HCT116 (cell line): ENCODE measurements around the gene BRAP. TPM values are rescaled to one million over a fixed set of nuclear protein-coding genes. Genes with fewer than 3 reads are reported as not detected.
"Not testable (repeated sequence)": the region's sequence is repeated elsewhere in the genome, so short reads cannot be mapped to it uniquely, and the experiment has no call there.

Source experiments
- ATAC-seq: fragments of 200-7000 bp; cut with Tn5 transposase; 2 replicates; pipeline ENCODE4 v1.9.1; 2020; ENCODE audit warnings: mild to moderate bottlenecking, moderate library complexity
- BruUV-seq: library from RNA; stranded (reverse); fragments of 400-500 nt; replicated peaks from 2 replicates; lab custom pipeline; 2021; lab: Mats Ljungman, UMichigan
- CTCF ChIA-PET: fragments of 300-600 bp; sonication (Branson Sonifier 250); formaldehyde crosslinking; loops from one replicate; lab custom pipeline; 2021; ENCODE audit warnings: antibody characterized with exemption; lab: Charles Lee
- POLR2A ChIA-PET: fragments of 300-600, 350-600 bp; sonication (Branson Sonifier 250); formaldehyde crosslinking; loops from one replicate; lab custom pipeline; 2021; ENCODE audit warnings: antibody characterized with exemption; lab: Charles Lee
- RAD21 ChIA-PET, 2 experiments: fragments of 300-600 bp; sonication (Branson Sonifier 250); formaldehyde crosslinking; loops; one replicate each; lab custom pipeline; 2023; ENCODE audit warnings: low total read pairs in 2 of 2; ENCODE audit not compliant: uncharacterized antibody in 2 of 2, unreplicated experiment in 2 of 2, low non-redundant PET in 1 of 2; lab: Charles Lee
- DNase-seq: peaks from one replicate; pipeline ENCODE4 v3.0.0-alpha.2; 2010; ENCODE audit warnings: low read depth, low spot score
- H2AFZ ChIP-seq: fragments of 200-600 bp; shearing (Covaris generic), sonication (generic); 2 replicates; pipeline ENCODE4 v1.6.1; 2017; ENCODE audit warnings: low read depth, mixed run types, mixed read lengths, antibody characterized with exemption, low read length; ENCODE audit not compliant: poor library complexity, severe bottlenecking
- H3K27ac ChIP-seq: 2 replicates; pipeline ENCODE4 v1.5.1; 2012; ENCODE audit warnings: low read depth, low read length
- H3K27me3 ChIP-seq: fragments of 200-600 bp; sonication (generic); 2 replicates; pipeline ENCODE4 v1.6.1; 2016; ENCODE audit warnings: mixed run types, low read length, mixed read lengths; ENCODE audit not compliant: insufficient read depth
- H3K36me3 ChIP-seq, 2 experiments: fragments of 200-500 bp in 1 of 2; fragments of 200-600 bp in 1 of 2; sonication (Bioruptor generic) in 1 of 2; sonication (generic) in 1 of 2; 2 replicates each; pipeline versions ENCODE4 v1.5.1 to v1.6.1; 2014 to 2016; ENCODE audit warnings: low read length in 2 of 2, inconsistent platforms in 1 of 2, mixed read lengths in 1 of 2, mixed run types in 1 of 2; ENCODE audit not compliant: insufficient read depth in 2 of 2, control insufficient read depth in 1 of 2
- H3K4me1 ChIP-seq, 2 experiments: fragments of 200-600 bp in 1 of 2; sonication (generic) in 1 of 2; 2 replicates each; pipeline versions ENCODE4 v1.5.1 to v1.6.1; 2012 to 2017; ENCODE audit warnings: low read length in 2 of 2, inconsistent platforms in 1 of 2, mild to moderate bottlenecking in 1 of 2, mixed read lengths in 1 of 2, mixed run types in 1 of 2, moderate library complexity in 1 of 2; ENCODE audit not compliant: insufficient read depth in 2 of 2, control insufficient read depth in 1 of 2
- H3K4me2 ChIP-seq: fragments of 200-600 bp; sonication (generic); 2 replicates; pipeline ENCODE4 v1.6.1; 2017; ENCODE audit warnings: mixed run types, low read length, mixed read lengths
- H3K4me3 ChIP-seq, 2 experiments: fragments of 200-600 bp in 1 of 2; sonication (generic) in 1 of 2; replicated peaks in 1 of 2; 2 replicates each; pipeline ENCODE4 v1.5.1; 2011 to 2016; ENCODE audit warnings: low read length in 2 of 2, control low read depth in 1 of 2, low read depth in 1 of 2, mild to moderate bottlenecking in 1 of 2, mixed read lengths in 1 of 2, mixed run types in 1 of 2
- H3K79me2 ChIP-seq: fragments of 200-600 bp; sonication (generic); 2 replicates; pipeline ENCODE4 v1.6.1; 2017; ENCODE audit warnings: mild to moderate bottlenecking, mixed run types, low read length, moderate library complexity, mixed read lengths; ENCODE audit not compliant: insufficient read depth
- H3K9ac ChIP-seq: fragments of 200-600 bp; sonication (generic); 2 replicates; pipeline ENCODE4 v1.6.1; 2016; ENCODE audit warnings: low read length, mixed read lengths
- H3K9me2 ChIP-seq: fragments of 200-600 bp; sonication (generic), shearing (Covaris generic); 2 replicates; pipeline ENCODE4 v1.6.1; 2017; ENCODE audit warnings: mixed run types, mild to moderate bottlenecking, moderate library complexity; ENCODE audit not compliant: insufficient read depth
- H3K9me3 ChIP-seq, 2 experiments: fragments of 200-500 bp in 1 of 2; fragments of 200-600 bp in 1 of 2; sonication (Bioruptor generic) in 1 of 2; sonication (generic) in 1 of 2; 2 replicates each; pipeline ENCODE4 v1.6.1; 2014 to 2017; ENCODE audit warnings: low read length in 2 of 2, mixed read lengths in 2 of 2, inconsistent platforms in 1 of 2, low read depth in 1 of 2, mild to moderate bottlenecking in 1 of 2, mixed run types in 1 of 2, moderate library complexity in 1 of 2; ENCODE audit not compliant: control insufficient read depth in 1 of 2, insufficient read depth in 1 of 2
- H4K20me1 ChIP-seq: fragments of 200-600 bp; sonication (generic), shearing (Covaris generic); 2 replicates; pipeline ENCODE4 v1.6.1; 2017; ENCODE audit warnings: mixed run types, mild to moderate bottlenecking, moderate library complexity; ENCODE audit not compliant: insufficient read depth
- EZH2 ChIP-seq: fragments of 200-600 bp; sonication (generic); IDR thresholded peaks from 2 replicates; pipeline ENCODE4 v1.6.1; 2017; ENCODE audit warnings: antibody characterized with exemption, mixed run types
- EZH2phosphoT487 ChIP-seq: fragments of 200-600 bp; IDR thresholded peaks from 2 replicates; pipeline ENCODE4 v1.6.1; 2018; ENCODE audit warnings: antibody characterized with exemption, borderline replicate concordance
- FOSL1 ChIP-seq: IDR thresholded peaks from 2 replicates; pipeline ENCODE4 v1.6.1; 2012; ENCODE audit warnings: low read depth
- JUND ChIP-seq: IDR thresholded peaks from 2 replicates; pipeline ENCODE4 v1.6.1; 2012
- POLR2A ChIP-seq: IDR thresholded peaks from 2 replicates; pipeline ENCODE4 v1.7.0; 2011; ENCODE audit warnings: borderline replicate concordance; ENCODE audit not compliant: insufficient read depth, insufficient read length; ENCODE audit errors: extremely low read depth
- POLR2AphosphoS5 ChIP-seq: IDR thresholded peaks from 2 replicates; pipeline ENCODE4 v1.6.1; 2011; ENCODE audit warnings: mild to moderate bottlenecking, low read depth, low read length, moderate library complexity
- RAD21 ChIP-seq: IDR thresholded peaks from 2 replicates; pipeline ENCODE4 v1.6.1; 2012; ENCODE audit warnings: low read depth, mild to moderate bottlenecking
- REST ChIP-seq: IDR thresholded peaks from 2 replicates; pipeline ENCODE4 v1.6.1; 2012; ENCODE audit warnings: low read depth
- TCF7L2 ChIP-seq: IDR thresholded peaks from 2 replicates; pipeline ENCODE4 v1.7.0; 2011; ENCODE audit warnings: borderline replicate concordance, inconsistent platforms; ENCODE audit not compliant: insufficient read depth, insufficient read length; ENCODE audit errors: extremely low read depth
- ZBTB33 ChIP-seq: IDR thresholded peaks from 2 replicates; pipeline ENCODE4 v1.6.1; 2011; ENCODE audit warnings: mild to moderate bottlenecking, low read length, moderate library complexity; ENCODE audit not compliant: insufficient replicate concordance; ENCODE audit errors: extremely low read depth
- ZFX ChIP-seq: fragments of 450-650 bp; IDR thresholded peaks from 2 replicates; pipeline ENCODE4 v1.6.1; 2017
- ZNF274 ChIP-seq: fragments of 200-500 bp; sonication (Bioruptor generic); IDR thresholded peaks from 2 replicates; pipeline ENCODE4 v1.6.1; 2014; ENCODE audit warnings: mild to moderate bottlenecking, low read depth, low read length, inconsistent platforms
- intact Hi-C: fragments of 100-400 bp; cut with micrococcal nuclease; formaldehyde crosslinking; loops from 2 replicates; pipeline ENCODE4 v1.10.0; 2022
- total RNA-seq: library from RNA; stranded (reverse); gene quantifications from one replicate; pipeline ENCODE4 v1.2.1, GENCODE V29; 2021; ENCODE audit not compliant: unreplicated experiment

The BRAP gene
- total RNA-seq, 1 experiment from 2014 or later, result 16.7 TPM

GRCh38 chr12:111720457-111720856 lies 34.7 kb upstream of the BRAP start:
- H3K36me3 ChIP-seq, result peaks cover 8 to 16% of the 10 kb centered on the region in 2 experiments; a peak in 3 of 4 replicates
- ATAC-seq, result no peak
- RAD21 ChIA-PET, result interaction anchor here in 1 of 2 experiments (0.6 kb wide), 1 partner anchor 11 kb away, joined by 3 read pairs; no protein-coding TSS in a partner anchor
- no peak for TF ChIP-seq ZFX
- TF ChIP-seq ZBTB33, result no peak
- TF ChIP-seq EZH2, result no peak
- no peak for TF ChIP-seq POLR2A
- no peak for TF ChIP-seq REST
- TF ChIP-seq RAD21, result no peak
- TF ChIP-seq FOSL1, result no peak
- TF ChIP-seq JUND, result no peak
- no peak for TF ChIP-seq TCF7L2
- no peak for TF ChIP-seq EZH2phosphoT487
- TF ChIP-seq ZNF274, result no peak
- TF ChIP-seq POLR2AphosphoS5, result no peak
- TF ChIP-seq, all 23 proteins: peak for 0
- Histone ChIP-seq H4K20me1 (no peaks in the 10 kb centered on the region), H3K9me2 (no peaks in the 10 kb centered on the region), H3K4me3 (no peak overlapping the region), H3K79me2 (no peaks in the 10 kb centered on the region), H3K27me3 (no peaks in the 10 kb centered on the region), H3K9ac (no peak overlapping the region), H2AFZ (no peak overlapping the region), H3K4me2 (no peak overlapping the region), H3K4me1 (no peaks in the 10 kb centered on the region), H3K9me3 (no peaks in the 10 kb centered on the region), H3K27ac (no peak overlapping the region)
- no TSS peak for BruUV-seq
- intact Hi-C loops, result no loop called here
- no peak for DNase-seq
- ChIA-PET CTCF (no interaction called here), POLR2A (no interaction called here)

- H3K27me3 ChIP-seq, BruUV-seq, H3K4me1 ChIP-seq, POLR2A ChIA-PET, H3K9me2 ChIP-seq, H4K20me1 ChIP-seq, H3K9me3 ChIP-seq, RAD21 ChIA-PET, DNase-seq, H3K27ac ChIP-seq, ATAC-seq, H3K9ac ChIP-seq, H3K79me2 ChIP-seq, H3K4me2 ChIP-seq, CTCF ChIA-PET, intact Hi-C loops, H2AFZ ChIP-seq, H3K4me3 ChIP-seq: not testable (repeated sequence)
- H3K36me3 ChIP-seq, result peaks cover 8 to 17% of the 10 kb centered on the region in 2 experiments; a peak in 3 of 4 replicates
Observed at GRCh38 chr12:111719316-111719715, 33.6 kb upstream of the BRAP start.
